HG03135 (cell line): ENCODE results near the gene KHNYN.

Experiments used
- ATAC-seq: cut with Tn5 transposase; IDR thresholded peaks from one replicate; pipeline ENCODE4 v1.9.1; 2021; ENCODE audit warnings: mild to moderate bottlenecking, moderate library complexity; ENCODE audit not compliant: unreplicated experiment

Gene KHNYN

DNA sequence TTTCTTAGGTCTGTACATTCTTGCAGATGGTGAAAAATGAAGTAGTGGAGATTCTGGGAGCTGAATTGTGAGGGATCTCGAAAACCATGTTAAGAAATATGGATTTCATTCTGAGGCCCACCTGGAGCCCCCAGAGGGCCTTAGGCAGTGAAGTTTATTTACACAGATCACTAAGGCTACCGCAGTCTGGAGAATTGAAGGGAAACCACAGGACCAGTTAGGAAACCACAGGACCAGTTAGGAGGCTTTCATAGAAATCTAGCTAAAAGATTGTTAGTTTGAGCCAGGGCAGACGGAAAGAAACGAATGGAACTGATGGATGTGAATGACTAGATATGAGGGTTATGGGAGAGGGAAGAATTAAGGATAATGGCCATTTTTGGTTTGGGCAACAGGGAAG, 7.5 kb upstream of the KHNYN start:
- no peak for ATAC-seq

DNA sequence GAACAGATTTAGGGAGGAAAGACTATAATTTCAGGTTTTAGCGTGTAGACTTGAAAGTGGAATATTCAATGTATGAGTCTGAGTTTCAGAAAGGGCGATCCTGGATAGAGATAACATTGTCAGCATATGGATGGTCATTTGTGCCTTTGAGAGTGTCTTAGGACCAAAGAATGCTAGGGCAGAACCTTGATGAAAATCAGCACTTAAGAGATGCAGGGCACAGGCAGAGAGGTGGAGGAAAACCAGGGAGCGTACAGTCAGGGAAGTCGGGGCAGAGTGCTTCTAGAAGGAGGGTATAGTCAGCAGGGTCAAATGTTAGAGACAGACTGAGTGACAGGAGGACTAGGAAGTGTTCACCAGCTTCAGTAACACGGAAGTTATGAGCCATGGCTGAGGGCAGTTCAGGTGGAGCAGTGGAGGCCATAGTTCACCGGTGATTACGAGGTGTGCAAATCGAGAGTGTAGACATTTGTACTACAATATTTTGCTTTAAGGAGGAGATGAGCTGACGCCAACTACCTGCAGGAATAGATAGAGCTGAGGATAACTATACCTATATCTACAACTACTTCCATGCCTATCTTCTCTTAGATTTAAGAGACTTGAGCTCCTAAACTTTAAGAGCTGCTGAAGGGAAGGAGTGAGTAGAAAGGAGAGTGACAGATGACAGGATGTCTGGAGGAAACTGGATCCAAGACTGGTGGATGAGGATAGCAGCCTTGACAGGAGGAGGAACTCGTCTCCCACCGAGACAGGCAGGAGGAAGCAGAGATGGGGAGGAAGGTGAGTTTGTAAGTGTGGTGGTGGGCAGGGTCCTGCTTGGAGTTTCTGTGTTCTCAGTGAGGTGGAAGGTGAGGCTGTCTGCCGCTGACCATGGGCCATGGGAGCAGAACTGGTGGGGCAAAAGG, 6.8 kb upstream of the KHNYN start:
- ATAC-seq = no peak

DNA sequence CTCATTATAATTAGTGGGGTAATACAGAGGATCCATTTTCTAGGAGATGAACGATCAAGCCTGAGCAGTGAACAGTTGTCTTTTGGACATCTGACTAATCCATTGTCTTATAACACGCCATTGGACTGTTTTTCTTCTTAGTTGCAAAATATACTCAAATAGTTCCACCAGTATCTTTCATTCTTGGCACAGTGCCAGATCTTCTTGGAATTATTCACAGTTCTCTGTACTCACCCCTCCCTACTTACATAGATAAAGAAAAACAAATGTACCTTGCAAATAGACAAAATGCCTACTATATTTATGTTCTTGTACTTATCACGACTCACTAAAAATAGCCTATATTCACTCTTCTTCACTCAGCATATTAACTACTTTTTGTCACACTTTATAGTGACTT, 4.0 kb upstream of the KHNYN start:
- ATAC-seq = no peak

DNA sequence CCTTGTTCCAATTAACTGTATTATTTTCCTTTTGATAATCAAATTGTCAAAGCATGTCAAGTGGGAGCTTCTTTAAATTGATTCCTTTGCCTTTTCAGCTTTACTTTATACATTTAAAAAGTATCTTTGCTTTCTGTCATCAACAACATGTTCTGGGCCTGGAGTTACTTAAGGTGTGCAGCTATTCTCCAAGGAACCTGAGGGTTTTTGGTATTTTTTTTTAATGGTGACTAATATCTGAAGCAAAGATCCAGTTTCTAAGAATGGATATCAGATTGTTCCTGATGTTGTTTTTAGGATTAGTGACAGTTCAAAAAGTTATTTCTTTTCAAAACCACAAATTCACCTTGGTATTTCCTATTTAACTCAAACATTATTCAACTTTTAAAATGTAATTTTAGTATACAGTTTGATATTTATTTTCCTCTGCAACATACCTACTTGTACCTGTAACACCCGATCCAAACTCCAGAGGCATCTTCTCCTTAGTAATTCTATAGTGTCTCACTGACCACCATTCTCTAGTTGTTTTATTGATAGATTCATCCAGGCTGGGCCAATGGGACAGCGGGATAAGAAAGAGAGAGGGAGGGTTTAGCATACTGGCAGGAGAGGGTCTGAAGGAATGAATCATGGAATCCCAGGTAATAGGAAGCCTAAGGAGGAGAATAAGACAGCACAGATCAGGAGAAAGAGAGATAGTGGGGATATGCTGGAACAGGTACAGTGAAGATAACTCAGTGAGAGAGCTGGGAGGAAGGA, 3.4 kb upstream of the KHNYN start:
- ATAC-seq = no peak

DNA sequence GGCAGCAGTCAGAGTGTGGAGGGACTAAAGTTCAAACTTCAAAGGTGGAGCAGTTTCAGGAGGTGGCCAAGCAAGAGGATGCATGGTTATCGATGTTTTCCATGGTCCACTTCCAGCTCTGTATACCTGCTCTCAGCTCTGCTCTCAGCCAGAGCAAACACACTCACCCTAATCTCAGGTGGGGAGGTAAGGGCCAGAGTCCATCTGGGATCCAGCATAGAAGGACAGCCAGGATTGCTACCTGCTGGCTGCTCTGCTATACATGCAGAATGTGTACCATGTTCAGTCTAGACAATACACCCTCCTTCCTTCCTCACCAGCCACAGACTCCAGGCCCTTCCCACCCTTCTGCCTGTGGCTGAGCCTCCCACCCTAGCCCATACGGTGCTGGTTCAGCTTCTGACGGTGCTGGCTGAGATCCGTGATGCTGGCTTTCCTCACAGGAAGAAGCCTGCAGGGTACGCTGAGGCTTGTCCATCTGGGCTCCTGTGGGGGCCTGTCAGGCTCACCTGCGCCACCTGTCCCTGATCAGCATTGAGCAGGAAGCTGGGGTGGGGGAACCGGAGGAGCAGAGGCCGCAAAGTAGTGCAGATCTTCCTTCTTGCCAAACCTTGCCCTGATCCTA, 2.7 kb upstream of the KHNYN start:
- ATAC-seq = no peak

DNA sequence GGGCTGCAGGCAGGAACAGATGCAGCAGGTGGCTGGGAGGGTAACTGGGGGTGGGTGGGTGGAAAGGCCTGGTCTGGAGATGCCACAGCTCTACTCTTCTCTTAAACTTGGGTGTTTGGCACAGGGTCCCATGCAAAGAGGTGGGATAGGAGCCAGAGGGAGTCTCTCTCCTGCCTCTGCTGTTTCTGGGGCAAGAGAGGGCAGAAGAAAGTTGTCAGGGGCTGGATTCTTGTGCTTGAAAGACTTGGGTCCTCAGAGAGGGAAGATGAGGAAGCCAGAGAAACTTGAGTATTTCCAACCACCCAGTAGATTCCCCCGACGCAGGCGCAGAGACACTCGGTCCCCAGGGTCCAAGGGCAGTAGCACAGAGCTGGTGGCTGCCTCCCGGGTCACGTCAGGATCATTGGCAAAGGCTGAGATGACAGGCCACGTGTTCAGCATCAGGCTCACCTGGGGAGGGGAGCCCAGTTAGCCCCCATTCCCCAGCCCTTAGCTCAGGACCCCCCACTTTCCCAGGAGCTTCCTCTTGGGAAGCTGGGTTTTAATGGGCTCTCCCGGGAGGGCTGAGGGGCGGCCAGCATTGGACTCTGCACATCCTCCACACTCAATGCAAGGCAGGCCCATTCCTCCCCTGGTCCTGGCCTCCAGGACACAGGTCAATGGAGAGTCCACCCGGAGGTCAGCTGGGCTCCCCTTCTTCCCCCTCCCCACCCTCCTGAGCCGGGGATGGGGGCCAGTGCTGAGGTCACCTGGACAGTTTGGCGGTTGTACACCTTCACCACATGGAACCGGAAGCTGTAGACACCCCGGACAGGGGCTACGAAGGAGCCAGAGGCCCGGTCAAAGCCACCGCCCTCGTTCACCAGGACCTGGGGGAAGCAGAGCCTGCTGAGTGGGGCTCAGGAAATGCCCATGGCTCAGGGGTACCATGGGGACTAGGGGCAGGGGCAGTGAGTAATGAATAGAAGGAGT, 1.9 kb upstream of the KHNYN start:
- ATAC-seq = no peak

DNA sequence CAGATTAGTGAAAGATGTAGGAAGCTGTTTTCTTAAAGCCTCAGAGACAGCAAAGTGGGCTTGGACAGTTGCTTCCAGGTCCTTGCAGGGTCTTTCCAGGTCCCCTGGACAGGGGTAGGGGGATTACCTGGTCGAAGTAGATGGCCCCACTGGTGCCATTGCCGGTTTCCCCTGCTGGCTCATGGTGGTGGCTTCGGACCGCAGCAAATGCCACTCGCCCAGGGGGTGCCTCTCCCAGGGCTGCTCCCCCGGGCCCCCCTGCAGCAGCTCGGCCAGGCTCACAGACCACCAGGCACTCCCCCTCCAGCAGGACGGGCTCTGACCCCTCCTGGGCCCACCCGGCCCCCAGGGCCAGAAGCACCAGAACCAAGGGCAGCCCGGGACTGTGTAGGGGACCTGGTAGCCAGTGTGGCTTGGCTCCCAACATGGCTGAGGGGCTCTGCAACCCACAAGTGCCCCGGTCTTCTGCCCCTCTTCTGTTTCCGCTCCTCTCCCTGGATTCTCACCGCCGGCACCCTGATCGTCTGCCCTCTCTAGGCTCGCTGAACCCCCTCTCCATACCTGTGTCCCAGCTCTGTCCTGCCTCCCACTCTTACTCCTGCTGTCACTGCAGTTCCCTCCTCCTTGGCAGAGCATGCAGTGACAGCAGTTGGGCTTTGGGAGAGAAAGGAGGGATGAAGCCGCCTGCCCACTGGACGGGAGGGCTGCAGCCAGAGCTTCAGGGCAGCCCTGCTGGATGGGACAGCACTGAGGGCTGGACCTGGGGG, 943 bp upstream of the KHNYN start:
- ATAC-seq = no peak

DNA sequence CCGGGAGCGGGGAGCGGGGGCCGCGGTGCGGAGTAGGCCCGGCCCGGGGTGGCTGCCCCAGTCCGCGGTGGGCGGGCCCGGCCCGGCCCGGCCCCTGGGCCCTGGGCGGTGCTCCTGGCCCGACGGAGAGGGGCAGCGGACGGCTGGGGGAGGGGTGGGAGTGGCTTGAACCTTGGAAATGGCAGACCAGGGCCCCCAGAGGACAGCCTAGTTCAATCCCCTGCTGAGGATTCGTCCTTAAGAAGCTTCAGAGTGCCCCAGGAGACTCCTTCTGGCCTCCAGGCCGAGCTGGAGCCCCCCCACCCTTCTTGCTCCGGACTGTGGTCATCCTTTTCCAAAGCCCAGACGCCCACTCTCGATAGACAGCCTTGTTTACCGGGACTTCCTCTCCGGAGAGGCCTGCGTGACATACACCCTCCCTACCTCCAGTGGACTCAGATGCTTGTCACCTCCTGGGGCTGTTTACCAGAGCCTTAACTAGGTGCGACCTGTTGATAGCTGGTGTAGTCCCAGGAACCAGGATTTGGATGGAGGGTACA, 458 bp downstream of the KHNYN start:
- peak; percentile 56 for ATAC-seq

DNA sequence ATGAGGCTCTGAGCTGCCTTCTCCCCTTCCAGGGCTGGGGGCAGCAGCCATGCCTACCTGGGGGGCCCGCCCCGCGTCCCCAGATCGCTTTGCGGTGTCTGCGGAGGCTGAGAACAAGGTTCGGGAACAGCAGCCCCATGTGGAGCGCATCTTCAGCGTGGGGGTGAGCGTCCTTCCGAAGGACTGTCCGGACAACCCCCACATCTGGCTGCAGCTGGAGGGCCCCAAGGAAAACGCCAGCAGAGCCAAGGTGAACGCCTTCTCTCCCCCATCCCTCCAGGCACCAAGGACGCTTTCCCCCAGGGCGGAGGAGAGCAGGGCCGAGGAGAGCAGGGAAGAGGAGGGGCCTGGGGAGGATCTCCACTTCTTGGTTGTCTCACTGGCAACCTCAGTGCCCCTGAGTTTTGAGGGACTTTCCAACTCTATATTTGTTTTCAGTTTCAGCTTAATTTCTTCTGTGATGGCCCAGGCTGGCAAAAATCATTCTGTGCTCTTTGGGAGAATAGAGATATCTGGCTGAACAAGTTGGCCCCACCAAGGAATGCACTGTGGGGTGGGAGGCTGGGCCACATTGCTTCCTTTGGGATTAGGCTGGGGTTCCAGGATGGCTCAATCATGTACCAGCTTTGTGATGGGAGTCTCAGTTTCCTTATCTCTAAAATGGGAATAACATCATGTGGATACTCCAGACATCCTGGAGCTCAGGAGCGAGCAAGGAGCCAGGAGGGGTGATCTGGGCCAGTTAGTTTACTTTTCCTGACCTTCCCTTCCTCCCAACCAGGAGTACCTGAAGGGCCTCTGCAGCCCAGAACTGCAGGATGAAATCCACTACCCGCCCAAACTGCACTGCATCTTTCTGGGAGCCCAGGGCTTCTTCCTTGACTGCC, 1.2 kb downstream of the KHNYN start:
- peak; percentile 38 for ATAC-seq

DNA sequence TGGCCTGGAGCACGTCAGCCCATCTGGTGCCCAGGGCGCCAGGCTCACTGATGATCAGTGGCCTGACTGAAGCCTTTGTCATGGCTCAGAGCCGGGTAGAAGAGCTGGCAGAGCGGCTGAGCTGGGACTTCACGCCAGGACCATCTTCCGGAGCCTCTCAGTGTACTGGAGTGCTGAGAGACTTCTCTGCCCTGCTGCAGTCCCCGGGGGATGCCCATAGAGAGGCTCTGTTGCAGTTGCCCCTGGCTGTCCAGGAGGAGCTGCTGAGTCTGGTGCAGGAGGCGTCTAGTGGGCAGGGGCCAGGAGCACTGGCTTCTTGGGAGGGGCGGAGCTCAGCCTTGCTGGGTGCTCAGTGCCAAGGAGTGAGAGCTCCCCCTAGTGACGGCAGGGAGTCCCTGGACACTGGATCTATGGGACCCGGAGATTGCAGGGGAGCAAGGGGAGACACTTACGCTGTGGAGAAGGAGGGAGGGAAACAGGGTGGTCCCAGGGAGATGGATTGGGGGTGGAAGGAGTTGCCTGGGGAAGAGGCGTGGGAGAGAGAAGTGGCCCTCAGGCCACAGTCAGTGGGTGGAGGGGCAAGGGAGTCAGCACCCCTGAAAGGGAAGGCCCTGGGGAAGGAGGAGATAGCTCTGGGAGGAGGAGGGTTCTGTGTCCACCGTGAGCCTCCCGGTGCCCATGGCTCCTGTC, 2.0 kb downstream of the KHNYN start:
- ATAC-seq = peak; percentile 50

DNA sequence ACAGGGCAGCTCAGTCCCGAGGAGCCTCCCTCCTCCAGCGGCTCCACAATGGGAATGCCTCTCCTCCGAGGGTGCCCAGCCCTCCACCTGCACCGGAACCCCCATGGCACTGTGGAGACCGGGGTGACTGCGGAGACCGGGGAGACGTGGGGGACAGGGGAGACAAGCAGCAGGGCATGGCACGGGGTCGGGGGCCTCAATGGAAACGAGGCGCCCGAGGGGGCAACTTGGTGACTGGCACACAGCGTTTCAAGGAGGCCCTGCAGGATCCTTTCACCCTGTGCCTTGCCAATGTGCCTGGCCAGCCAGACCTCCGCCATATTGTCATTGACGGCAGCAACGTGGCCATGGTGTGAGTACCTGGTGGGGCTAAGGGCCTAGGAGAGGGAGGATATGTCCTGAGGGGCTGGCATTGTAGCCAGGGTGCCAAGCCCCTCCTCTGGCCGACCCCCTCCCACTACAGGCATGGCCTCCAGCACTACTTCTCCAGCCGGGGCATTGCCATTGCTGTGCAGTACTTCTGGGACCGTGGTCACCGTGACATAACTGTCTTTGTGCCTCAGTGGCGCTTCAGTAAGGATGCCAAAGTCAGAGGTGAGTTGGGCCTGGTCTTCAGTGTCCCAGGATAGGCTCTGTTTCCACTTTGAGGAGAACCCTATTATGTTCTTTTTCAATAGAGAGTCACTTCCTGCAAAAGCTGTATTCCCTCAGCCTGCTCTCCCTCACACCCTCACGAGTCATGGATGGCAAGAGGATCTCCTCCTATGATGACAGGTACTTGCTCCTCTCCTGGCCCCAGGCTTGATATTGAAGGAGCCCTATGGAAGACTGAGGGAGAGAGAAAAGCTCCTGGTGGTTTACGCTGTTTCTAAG, 2.7 kb downstream of the KHNYN start:
- ATAC-seq = no peak

DNA sequence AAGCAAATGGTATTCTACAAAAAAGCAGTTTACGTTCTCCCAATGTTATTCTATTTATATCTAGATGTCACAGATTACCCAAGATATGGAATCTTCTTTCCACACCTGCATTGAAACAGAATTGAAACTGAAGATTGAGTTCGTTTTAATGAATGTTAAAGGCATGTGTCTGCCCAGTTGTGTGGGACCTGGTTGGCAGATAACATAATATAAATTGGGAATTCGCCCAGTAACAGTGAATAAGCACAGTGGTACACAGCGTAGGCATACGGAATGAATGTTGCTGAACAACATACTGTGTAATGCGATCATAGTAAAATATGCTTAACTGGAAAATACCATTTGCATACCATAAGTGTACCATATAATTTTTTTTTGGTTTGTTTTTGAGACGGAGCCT, 4.3 kb downstream of the KHNYN start:
- ATAC-seq = no peak

DNA sequence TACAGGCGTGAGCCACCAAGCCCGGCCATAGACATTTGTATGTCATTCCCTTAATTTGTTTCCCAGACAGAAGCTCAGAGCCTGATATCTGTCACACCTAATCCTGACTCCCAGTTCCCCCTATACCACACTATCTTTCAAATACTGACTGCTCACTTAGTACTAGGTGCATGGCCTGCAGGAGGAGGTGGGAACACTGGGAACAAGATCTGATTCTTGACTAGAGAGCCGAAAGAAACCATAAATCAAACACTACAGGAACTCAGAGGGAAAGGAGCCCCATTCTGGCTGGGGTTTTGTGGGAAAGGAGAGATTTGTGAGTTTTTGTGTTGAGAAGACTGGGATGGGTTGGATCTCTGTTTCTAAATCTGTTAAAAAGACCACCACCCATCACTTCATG, 4.9 kb downstream of the KHNYN start:
- no peak for ATAC-seq

DNA sequence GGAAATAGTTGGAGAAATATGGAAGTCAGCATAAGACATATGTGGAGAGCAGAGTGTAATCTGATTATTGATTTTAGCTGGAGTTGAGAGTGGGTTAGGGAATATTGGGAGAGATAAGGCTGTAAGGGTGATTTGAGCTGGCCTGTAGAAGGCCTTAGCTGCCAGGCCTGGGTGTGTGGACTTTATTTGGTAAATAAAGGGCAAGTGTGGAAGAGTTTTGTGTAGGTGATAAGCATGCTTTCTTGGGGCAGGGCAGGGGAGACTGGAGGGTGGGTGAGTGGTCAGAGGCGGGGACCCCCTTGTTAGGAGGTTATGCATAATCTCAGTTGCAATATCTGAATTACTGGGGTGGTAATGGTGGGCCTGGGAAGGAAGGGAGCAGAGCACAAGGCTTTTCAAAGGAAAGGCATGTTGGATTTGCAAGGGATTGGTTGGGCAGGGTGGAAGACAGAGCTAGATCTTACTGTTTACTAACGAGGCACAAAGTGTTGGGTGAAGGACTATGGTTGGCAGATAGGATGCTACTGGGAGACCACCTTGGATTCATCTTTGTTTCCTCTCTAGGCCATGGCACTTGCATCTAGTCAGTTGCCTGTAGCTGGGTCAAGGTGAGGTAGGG, 5.5 kb downstream of the KHNYN start:
- no peak for ATAC-seq

DNA sequence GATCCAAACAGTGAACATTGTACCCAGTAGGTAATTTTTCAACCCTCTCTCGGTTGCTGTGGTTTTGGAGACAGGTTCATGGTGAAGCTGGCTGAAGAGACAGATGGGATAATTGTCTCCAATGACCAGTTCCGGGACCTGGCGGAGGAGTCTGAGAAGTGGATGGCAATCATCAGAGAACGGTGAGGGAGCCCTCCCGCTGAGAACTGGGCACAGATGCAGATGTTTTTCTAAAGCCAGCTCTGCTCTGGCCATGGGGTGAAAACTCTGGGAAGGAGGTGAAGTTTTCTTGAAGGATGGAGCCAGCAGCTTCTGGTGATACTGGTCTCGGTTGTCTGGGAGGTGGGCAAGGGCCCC, 6.2 kb downstream of the KHNYN start:
- ATAC-seq = no peak

DNA sequence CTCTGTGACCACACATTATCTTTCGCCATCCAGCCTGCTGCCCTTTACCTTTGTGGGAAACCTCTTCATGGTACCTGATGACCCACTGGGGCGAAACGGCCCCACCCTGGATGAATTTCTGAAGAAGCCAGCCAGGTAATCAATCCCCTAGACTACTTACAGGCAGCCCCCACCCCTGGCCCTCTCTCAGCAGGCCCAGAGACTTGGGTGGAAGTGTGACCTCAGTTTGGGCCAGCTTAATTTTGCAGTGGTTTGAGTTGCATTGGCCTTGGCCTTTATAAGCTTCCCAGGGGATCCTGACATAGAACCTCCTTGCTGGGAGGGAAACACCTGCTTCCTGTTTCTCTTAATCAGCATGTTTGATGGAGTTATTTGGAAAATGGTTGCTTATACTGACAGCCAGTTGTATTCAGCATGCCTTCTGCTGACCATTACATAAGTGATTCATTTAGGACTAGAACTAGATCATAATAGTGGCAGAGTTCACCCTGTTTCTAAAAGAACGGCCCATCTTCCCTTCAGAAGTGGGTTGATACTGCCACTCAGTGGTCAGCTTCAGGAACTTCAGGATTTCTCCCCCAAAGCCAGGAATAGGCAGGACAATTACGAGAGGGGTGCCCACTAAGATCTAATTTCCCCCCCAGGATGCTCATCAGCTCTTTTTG, 6.7 kb downstream of the KHNYN start:
- no peak for ATAC-seq
